Measurements from ENCODE around the gene CTNND2. TPM values are rescaled to one million over a fixed set of nuclear protein-coding genes. Genes with fewer than 3 reads are reported as not detected.

Gene CTNND2
- total RNA-seq, 2 experiments from 2014 or later, result not detected

GRCh38 chr5:11733185-11733839 is 170.9 kb downstream of the CTNND2 start:
- ChIA-PET POLR2A (no interaction called here), CTCF (no interaction called here)
- H3K4me3 Mint-ChIP-seq, result no peak overlapping the region
- no peak for DNase-seq
- no peaks in the 10 kb centered on the region for H3K27me3 Mint-ChIP-seq
- no peaks in the 10 kb centered on the region for H3K9me3 Mint-ChIP-seq
- H3K4me1 Mint-ChIP-seq, result no peaks in the 10 kb centered on the region
- no peaks in the 10 kb centered on the region for H3K36me3 Mint-ChIP-seq (ENCODE audit: low read depth)
- H3K27ac Mint-ChIP-seq, result no peak overlapping the region

DNA sequence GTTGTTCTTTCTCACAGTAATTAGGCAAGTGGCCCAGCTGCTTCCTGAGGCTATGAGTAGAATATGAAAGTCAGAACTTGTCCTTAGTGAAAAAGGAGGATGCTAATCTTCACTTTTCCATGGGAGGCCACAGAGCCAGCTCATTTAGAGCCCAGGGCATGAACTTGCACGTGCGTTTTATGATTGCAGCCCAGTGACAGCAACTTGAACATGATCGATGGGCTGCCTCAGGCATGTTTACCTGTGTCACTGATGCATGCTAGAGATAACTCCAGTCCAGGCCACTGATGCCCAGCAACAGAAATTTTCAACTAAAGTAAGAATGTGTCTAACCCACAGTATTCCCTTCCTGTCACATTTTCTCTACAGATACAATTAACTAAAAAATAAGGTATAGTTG is 179.3 kb downstream of the CTNND2 start:
- Mint-ChIP-seq H3K36me3 (ENCODE audit: low read depth) (no peaks in the 10 kb centered on the region), H3K4me3 (no peak overlapping the region), H3K27me3 (no peaks in the 10 kb centered on the region), H3K27ac (no peak overlapping the region), H3K9me3 (no peaks in the 10 kb centered on the region), H3K4me1 (no peaks in the 10 kb centered on the region)
- ChIA-PET CTCF (no interaction called here), POLR2A (no interaction called here)
- no peak for DNase-seq

DNA sequence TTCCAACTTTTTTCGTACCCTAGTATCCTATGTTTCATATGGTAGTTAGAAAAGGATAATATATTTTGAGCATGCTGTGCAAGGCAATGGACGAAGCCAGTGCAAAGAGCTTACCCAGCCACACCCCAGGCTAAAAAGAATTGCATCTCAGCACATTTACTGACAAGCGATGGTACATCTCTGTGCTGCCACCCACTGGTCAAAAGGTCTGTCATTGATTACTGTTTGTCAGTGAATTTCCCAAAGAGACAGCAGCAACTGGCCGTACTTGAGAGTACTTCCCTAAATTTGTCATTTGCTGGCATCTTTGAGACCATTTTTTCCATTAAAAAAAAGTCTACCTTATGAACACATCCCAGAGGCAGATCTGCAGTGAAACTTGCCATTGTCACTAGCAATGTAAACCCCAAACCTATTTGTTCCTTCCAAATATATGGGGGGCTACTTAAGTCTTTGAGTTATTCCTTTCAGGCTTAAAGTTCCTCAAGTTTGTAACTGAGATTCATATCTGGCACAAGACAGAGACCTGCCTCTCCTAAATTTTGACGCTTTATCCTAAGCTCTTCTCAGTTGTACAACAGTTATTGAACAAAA is 184.3 kb downstream of the CTNND2 start:
- peak; percentile 10 for DNase-seq
- ChIA-PET CTCF (interaction anchor here (1.1 kb wide), 1 partner anchor 12 kb away, joined by 3 read pairs; no protein-coding TSS in a partner anchor), POLR2A (no interaction called here)
- no peaks in the 10 kb centered on the region for H3K36me3 Mint-ChIP-seq (ENCODE audit: low read depth)
- no peaks in the 10 kb centered on the region for H3K9me3 Mint-ChIP-seq
- no peaks in the 10 kb centered on the region for H3K27me3 Mint-ChIP-seq
- no peaks in the 10 kb centered on the region for H3K4me1 Mint-ChIP-seq
- H3K27ac Mint-ChIP-seq, result no peak overlapping the region
- no peak overlapping the region for H3K4me3 Mint-ChIP-seq

- CTCF ChIA-PET, result no interaction called here
- Mint-ChIP-seq H3K4me1 (no peaks in the 10 kb centered on the region), H3K36me3 (ENCODE audit: low read depth) (no peaks in the 10 kb centered on the region), H3K9me3 (no peaks in the 10 kb centered on the region), H3K27me3 (no peaks in the 10 kb centered on the region), H3K27ac (no peak overlapping the region), H3K4me3 (no peak overlapping the region)
- no peak for DNase-seq
- POLR2A ChIA-PET, result no interaction called here
These were observed 188.6 kb downstream of the CTNND2 start for GRCh38 chr5:11715461-11716196.

GRCh38 chr5:11711932-11712331 is 192.3 kb downstream of the CTNND2 start:
- Mint-ChIP-seq H3K4me3 (no peak overlapping the region), H3K4me1 (no peaks in the 10 kb centered on the region), H3K27me3 (no peaks in the 10 kb centered on the region), H3K9me3 (no peaks in the 10 kb centered on the region), H3K36me3 (ENCODE audit: low read depth) (no peaks in the 10 kb centered on the region), H3K27ac (no peak overlapping the region)
- CTCF ChIA-PET, result no interaction called here
- DNase-seq, result no peak
- POLR2A ChIA-PET, result no interaction called here

DNA sequence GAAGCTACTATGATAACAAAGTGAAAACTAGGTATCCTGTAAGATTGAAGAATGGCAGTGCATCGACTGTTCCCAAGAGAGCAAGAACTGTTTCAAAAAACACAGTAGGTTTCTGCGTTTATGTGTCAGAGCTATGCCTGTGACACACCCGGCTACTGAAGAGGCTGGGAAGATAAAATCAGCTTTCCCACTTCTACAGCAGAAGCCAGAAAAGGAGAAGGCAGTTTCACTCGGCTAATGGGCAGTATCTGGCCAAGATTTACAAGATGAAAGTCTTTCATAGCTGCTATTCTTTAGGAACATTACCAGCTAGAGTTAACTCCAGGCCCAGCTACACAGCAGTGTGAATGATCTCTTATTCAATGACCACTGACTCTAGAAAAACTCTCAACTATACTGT is 195.2 kb downstream of the CTNND2 start:
- ChIA-PET CTCF (no interaction called here), POLR2A (no interaction called here)
- no peaks in the 10 kb centered on the region for H3K9me3 Mint-ChIP-seq
- no peaks in the 10 kb centered on the region for H3K4me1 Mint-ChIP-seq
- no peak overlapping the region for H3K4me3 Mint-ChIP-seq
- no peaks in the 10 kb centered on the region for H3K27me3 Mint-ChIP-seq
- H3K36me3 Mint-ChIP-seq (ENCODE audit: low read depth), result no peaks in the 10 kb centered on the region
- H3K27ac Mint-ChIP-seq, result no peak overlapping the region
- no peak for DNase-seq

- no peaks in the 10 kb centered on the region for H3K36me3 Mint-ChIP-seq (ENCODE audit: low read depth)
These were observed 199.3 kb downstream of the CTNND2 start for GRCh38 chr5:11704916-11705315.

GRCh38 chr5:11700391-11700790 is 203.9 kb downstream of the CTNND2 start:
- no peaks in the 10 kb centered on the region for H3K27me3 Mint-ChIP-seq
- POLR2A ChIA-PET, result no interaction called here

More at GRCh38 chr5:11704916-11705315, 199.3 kb downstream of the CTNND2 start:
- no peak overlapping the region for H3K27ac Mint-ChIP-seq
- ChIA-PET POLR2A (no interaction called here), CTCF (no interaction called here)
- no peaks in the 10 kb centered on the region for H3K9me3 Mint-ChIP-seq
- no peak for DNase-seq
- no peaks in the 10 kb centered on the region for H3K4me1 Mint-ChIP-seq
- no peak overlapping the region for H3K4me3 Mint-ChIP-seq
- H3K27me3 Mint-ChIP-seq, result no peaks in the 10 kb centered on the region

DNA sequence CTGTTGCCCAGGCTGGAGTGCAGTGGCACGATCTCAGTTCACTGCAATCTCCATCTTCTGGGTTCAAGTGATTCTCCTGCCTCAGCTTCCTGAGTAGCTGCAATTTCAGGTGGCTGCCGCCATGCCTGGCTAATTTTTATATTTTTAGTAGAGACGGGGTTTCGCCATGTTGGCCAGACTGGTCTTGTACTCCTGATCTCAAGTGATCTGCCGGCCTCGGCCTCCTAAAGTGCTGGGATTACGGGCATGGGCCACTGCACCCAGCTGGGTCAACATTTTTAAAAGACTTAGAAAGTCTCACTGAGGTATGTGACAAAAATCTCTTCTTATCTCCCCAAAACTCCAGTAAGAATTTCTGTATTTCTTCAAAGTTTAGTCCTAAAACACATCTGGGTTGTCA is 211.6 kb downstream of the CTNND2 start:
- POLR2A ChIA-PET, result no interaction called here
- DNase-seq, result no peak
- Mint-ChIP-seq H3K27ac (no peak overlapping the region), H3K4me3 (no peak overlapping the region), H3K36me3 (ENCODE audit: low read depth) (no peaks in the 10 kb centered on the region), H3K27me3 (no peaks in the 10 kb centered on the region), H3K9me3 (no peaks in the 10 kb centered on the region), H3K4me1 (no peaks in the 10 kb centered on the region)
- CTCF ChIA-PET, result no interaction called here

More at GRCh38 chr5:11700391-11700790, 203.9 kb downstream of the CTNND2 start:
- H3K4me1 Mint-ChIP-seq, result no peaks in the 10 kb centered on the region
- H3K36me3 Mint-ChIP-seq (ENCODE audit: low read depth), result no peaks in the 10 kb centered on the region
- no peak overlapping the region for H3K27ac Mint-ChIP-seq
- CTCF ChIA-PET, result no interaction called here
- DNase-seq, result no peak
- no peak overlapping the region for H3K4me3 Mint-ChIP-seq
- H3K9me3 Mint-ChIP-seq, result no peaks in the 10 kb centered on the region

DNA sequence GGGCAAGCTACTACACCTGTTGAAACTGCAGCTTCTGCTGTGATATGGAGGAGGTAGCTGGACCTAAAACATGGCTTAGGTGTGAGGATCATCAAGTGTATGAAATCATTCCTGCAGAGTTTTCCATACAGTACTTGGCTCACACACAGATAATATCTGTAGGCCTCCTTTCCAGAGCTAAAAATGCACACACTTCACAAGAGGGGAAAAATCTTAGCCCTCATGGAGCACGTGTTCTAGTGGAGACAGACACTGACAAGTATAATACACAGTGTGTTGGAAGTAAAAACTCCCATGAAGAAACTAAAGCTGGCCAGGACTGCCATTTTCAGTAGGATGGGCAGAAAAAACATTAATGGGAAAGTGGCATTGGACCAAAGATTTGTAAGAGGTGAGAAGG is 216.7 kb downstream of the CTNND2 start:
- Mint-ChIP-seq H3K36me3 (ENCODE audit: low read depth) (no peaks in the 10 kb centered on the region), H3K4me1 (no peaks in the 10 kb centered on the region), H3K4me3 (no peak overlapping the region), H3K9me3 (no peaks in the 10 kb centered on the region), H3K27ac (no peak overlapping the region), H3K27me3 (no peaks in the 10 kb centered on the region)
- ChIA-PET CTCF (no interaction called here), POLR2A (no interaction called here)
- DNase-seq, result no peak

DNA sequence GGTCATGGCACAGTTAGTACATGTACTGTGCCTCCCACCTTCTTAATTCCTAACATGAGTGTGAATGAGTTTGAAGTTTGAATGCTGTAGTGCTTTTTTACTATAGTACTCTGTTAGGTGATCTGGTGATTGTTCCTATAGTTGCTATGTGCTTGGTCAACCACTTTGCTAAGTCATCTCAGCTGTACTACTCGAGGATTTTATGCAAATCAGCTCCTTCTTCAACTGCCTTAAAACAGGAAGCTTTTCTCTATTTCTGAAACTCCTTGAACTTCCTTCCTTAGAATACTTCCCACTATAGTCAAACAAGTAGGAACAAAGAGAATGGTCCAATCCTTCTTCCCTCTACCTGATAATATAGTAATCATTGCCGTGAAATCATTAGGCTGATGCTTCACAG is 219.6 kb downstream of the CTNND2 start:
- Mint-ChIP-seq H3K27me3 (no peaks in the 10 kb centered on the region), H3K4me3 (no peak overlapping the region), H3K9me3 (no peaks in the 10 kb centered on the region), H3K36me3 (ENCODE audit: low read depth) (no peaks in the 10 kb centered on the region), H3K27ac (no peak overlapping the region), H3K4me1 (no peaks in the 10 kb centered on the region)
- ChIA-PET CTCF (no interaction called here), POLR2A (no interaction called here)
- DNase-seq, result no peak

- POLR2A ChIA-PET, result no interaction called here
- CTCF ChIA-PET, result no interaction called here
- H3K27ac Mint-ChIP-seq, result no peak overlapping the region
- H3K4me3 Mint-ChIP-seq, result no peak overlapping the region
- no peaks in the 10 kb centered on the region for H3K27me3 Mint-ChIP-seq
- DNase-seq, result no peak
- H3K36me3 Mint-ChIP-seq (ENCODE audit: low read depth), result no peaks in the 10 kb centered on the region
- no peaks in the 10 kb centered on the region for H3K9me3 Mint-ChIP-seq
- H3K4me1 Mint-ChIP-seq, result no peaks in the 10 kb centered on the region
These were observed 220.6 kb downstream of the CTNND2 start for GRCh38 chr5:11683666-11684065.

DNA sequence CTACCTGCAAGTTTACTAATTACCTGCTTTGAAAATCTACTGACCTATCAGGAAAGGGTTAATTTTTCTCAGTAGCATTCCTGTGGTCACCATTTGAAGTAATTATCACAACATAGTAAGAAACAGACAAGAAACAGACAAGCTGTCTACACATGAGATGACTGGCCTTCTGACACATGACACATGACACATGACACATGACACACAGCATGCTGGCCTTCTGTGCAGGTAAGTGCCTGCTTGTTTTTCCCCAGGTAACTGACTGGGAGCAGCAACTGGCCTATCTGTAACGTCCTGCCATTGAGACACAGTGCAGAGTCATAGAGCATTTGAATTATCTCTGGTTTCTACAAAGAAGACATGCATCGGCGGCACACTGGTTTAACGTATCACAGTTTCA is 222.4 kb downstream of the CTNND2 start:
- H3K4me3 Mint-ChIP-seq, result no peak overlapping the region
- CTCF ChIA-PET, result no interaction called here

GRCh38 chr5:11679676-11680075 is 224.6 kb downstream of the CTNND2 start:
- DNase-seq, result no peak
- H3K9me3 Mint-ChIP-seq, result no peaks in the 10 kb centered on the region
- no peaks in the 10 kb centered on the region for H3K36me3 Mint-ChIP-seq (ENCODE audit: low read depth)
- CTCF ChIA-PET, result no interaction called here
- no peaks in the 10 kb centered on the region for H3K27me3 Mint-ChIP-seq
- no peak overlapping the region for H3K4me3 Mint-ChIP-seq
- POLR2A ChIA-PET, result no interaction called here
- no peak overlapping the region for H3K27ac Mint-ChIP-seq
- H3K4me1 Mint-ChIP-seq, result no peaks in the 10 kb centered on the region

More for the DNA sequence above, 222.4 kb downstream of the CTNND2 start:
- H3K9me3 Mint-ChIP-seq, result no peaks in the 10 kb centered on the region
- H3K36me3 Mint-ChIP-seq (ENCODE audit: low read depth), result no peaks in the 10 kb centered on the region
- POLR2A ChIA-PET, result no interaction called here
- DNase-seq, result no peak
- H3K4me1 Mint-ChIP-seq, result no peaks in the 10 kb centered on the region
- no peaks in the 10 kb centered on the region for H3K27me3 Mint-ChIP-seq
- no peak overlapping the region for H3K27ac Mint-ChIP-seq

Data from activated CD4-positive, alpha-beta T cell treated with anti-CD3 and anti-CD28 coated beads, Interleukin-2, amount 10 ng/mL, durations not matched to agents 7 days and 5 days (primary cell).